Panc1 (cell line): ENCODE results near the gene LRRK1.

Experiments
- CTCF ChIP-seq: fragments of 450-650 bp; IDR thresholded peaks from 2 replicates; pipeline ENCODE4 v1.5.1; 2017; ENCODE audit warnings: mild to moderate bottlenecking
- TCF7L2 ChIP-seq: IDR thresholded peaks from 2 replicates; pipeline ENCODE4 v1.6.1; 2011; ENCODE audit warnings: mild to moderate bottlenecking, low read depth, low read length, inconsistent platforms

- TF ChIP-seq CTCF (no peak), TCF7L2 (no peak)
Observed at GRCh38 chr15:101018450-101018849, 99.3 kb downstream of the LRRK1 start.
